ENCODE measurements around the gene TMEM176A. TPM values are rescaled to one million over a fixed set of nuclear protein-coding genes. Genes with fewer than 3 reads are reported as not detected.

Gene TMEM176A
- total and polyA plus RNA-seq, 4 experiments from 2014 or later, result 0.26 to 2.6 (median 1.1) TPM; not detected in 1

GRCh38 chr7:150849204-150849775, 48.7 kb downstream of the TMEM176A start:
- intact Hi-C loops (cut with micrococcal nuclease), result no loop called here
- Mint-ChIP-seq H3K4me3 (no peak overlapping the region), H3K27ac (no peak overlapping the region), H3K36me3 (no peaks in the 10 kb centered on the region), H3K9me3 (no peaks in the 10 kb centered on the region), H3K4me1 (peaks cover 0 to 6% (median 0%) of the 10 kb centered on the region in 4 donors), H3K27me3 (peaks cover 17 to 23% of the 10 kb centered on the region in 2 donors)
- ChIA-PET CTCF (ENCODE audit: partially characterized antibody) (no interaction called here), POLR2A (ENCODE audit: partially characterized antibody) (no interaction called here)
- Histone ChIP-seq H3K27ac (ENCODE audit: low read depth, low read length) (no peak overlapping the region), H3K27me3 (ENCODE audit: insufficient read depth, low read length) (peaks cover 7% of the 10 kb centered on the region), H3K4me1 (ENCODE audit: insufficient read depth, low read length) (no peaks in the 10 kb centered on the region), H3K4me3 (ENCODE audit: low read length in 2 of 2) (no peak overlapping the region), H3K9me3 (ENCODE audit: control insufficient read depth in 1 of 2, low read length in 2 of 2) (no peaks in the 10 kb centered on the region), H3K36me3 (ENCODE audit: insufficient read depth, low read length) (no peaks in the 10 kb centered on the region)
- no peak for DNase-seq

GRCh38 chr7:150850273-150850672, 49.7 kb downstream of the TMEM176A start:
- Mint-ChIP-seq H3K36me3 (no peaks in the 10 kb centered on the region), H3K27ac (no peak overlapping the region), H3K27me3 (peaks cover 20 to 25% of the 10 kb centered on the region in 2 donors), H3K4me1 (peaks cover 0 to 6% (median 0%) of the 10 kb centered on the region in 4 donors), H3K4me3 (no peak overlapping the region), H3K9me3 (no peaks in the 10 kb centered on the region)
- Histone ChIP-seq H3K4me3 (ENCODE audit: low read length in 2 of 2) (no peak overlapping the region), H3K27ac (ENCODE audit: low read depth, low read length) (no peak overlapping the region), H3K36me3 (ENCODE audit: insufficient read depth, low read length) (no peaks in the 10 kb centered on the region), H3K4me1 (ENCODE audit: insufficient read depth, low read length) (no peaks in the 10 kb centered on the region), H3K27me3 (ENCODE audit: insufficient read depth, low read length) (peaks cover 7% of the 10 kb centered on the region), H3K9me3 (ENCODE audit: control insufficient read depth in 1 of 2, low read length in 2 of 2) (no peaks in the 10 kb centered on the region)
- intact Hi-C loops (cut with micrococcal nuclease), result no loop called here
- no peak for DNase-seq
- ChIA-PET POLR2A (ENCODE audit: partially characterized antibody) (no interaction called here), CTCF (ENCODE audit: partially characterized antibody) (no interaction called here)

DNA sequence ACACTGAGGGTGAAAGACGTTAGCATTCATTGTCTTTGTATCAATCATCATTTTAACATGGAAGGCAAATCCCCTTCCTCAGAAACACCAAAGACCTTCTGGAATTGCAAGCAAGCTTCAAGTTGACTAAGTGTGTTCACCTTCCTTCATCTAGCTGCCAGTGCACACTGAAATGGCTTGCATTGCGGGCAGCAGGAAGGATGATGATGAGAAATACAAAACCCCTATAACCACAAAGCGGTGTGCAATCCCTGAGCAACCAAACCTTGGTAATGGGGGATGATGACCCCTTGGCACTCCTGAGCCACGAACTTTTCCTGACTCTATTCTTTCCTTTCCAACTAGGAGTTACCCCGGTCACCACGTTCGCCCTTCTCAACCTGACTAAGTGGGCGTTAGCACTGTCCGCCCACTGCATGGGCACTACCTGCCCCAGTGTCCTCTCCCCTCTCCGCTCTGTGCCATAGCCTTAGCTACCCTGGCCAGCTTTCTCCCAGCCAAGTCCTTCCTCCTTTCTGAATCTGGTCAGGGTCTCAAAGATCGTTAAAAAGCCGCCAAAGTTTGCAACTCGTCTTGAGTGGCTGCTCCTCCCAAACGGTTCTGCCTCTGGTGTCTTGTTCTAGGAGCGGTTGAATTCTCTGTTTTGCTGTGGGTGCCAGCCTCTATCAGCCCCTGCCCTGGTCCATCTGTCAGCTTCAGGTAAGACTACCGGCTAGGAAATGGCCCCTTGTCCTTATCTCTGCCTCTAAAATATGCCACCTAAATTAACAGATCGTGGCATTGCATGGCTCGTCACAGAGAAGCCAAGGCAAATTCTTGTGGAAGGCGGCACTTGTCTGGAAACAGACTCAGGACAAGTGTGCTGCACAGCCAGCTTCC, 51.2 kb downstream of the TMEM176A start:
- peaks cover 0 to 6% (median 0%) of the 10 kb centered on the region in 4 donors for H3K4me1 Mint-ChIP-seq
- no peak for DNase-seq
- no peak overlapping the region for H3K27ac Mint-ChIP-seq
- no peaks in the 10 kb centered on the region for H3K9me3 Mint-ChIP-seq
- intact Hi-C loops (cut with micrococcal nuclease), result no loop called here
- Histone ChIP-seq H3K36me3 (ENCODE audit: insufficient read depth, low read length) (no peaks in the 10 kb centered on the region), H3K9me3 (ENCODE audit: control insufficient read depth in 1 of 2, low read length in 2 of 2) (no peaks in the 10 kb centered on the region), H3K27me3 (ENCODE audit: insufficient read depth, low read length) (peaks cover 7% of the 10 kb centered on the region), H3K4me1 (ENCODE audit: insufficient read depth, low read length) (no peaks in the 10 kb centered on the region), H3K4me3 (ENCODE audit: low read length in 2 of 2) (no peak overlapping the region), H3K27ac (ENCODE audit: low read depth, low read length) (no peak overlapping the region)
- CTCF ChIA-PET (ENCODE audit: partially characterized antibody), result interaction anchor here (0.7 kb wide), 1 partner anchor 46 kb away, joined by 3 read pairs; no protein-coding TSS in a partner anchor
- peak overlapping the region in 1 of 8 donors; percentile 7 for H3K4me3 Mint-ChIP-seq
- H3K27me3 Mint-ChIP-seq, result peaks cover 24 to 25% of the 10 kb centered on the region in 2 donors
- POLR2A ChIA-PET (ENCODE audit: partially characterized antibody), result no interaction called here
- H3K36me3 Mint-ChIP-seq, result no peaks in the 10 kb centered on the region

- H3K9me3 ChIP-seq (ENCODE audit: control insufficient read depth in 1 of 2, low read length in 2 of 2), result no peaks in the 10 kb centered on the region
- Mint-ChIP-seq H3K9me3 (no peaks in the 10 kb centered on the region), H3K36me3 (no peaks in the 10 kb centered on the region), H3K27ac (no peak within 1 kb of the TSS), H3K4me1 (peaks cover 0 to 6% (median 0%) of the 10 kb centered on the region in 4 donors), H3K27me3 (peaks cover 24 to 27% of the 10 kb centered on the region in 2 donors), H3K4me3 (peak within 1 kb of the TSS in 1 of 8 donors; percentile 7)
- H3K36me3 ChIP-seq (ENCODE audit: insufficient read depth, low read length), result no peaks in the 10 kb centered on the region
- no peak for DNase-seq
- no peak within 1 kb of the TSS for H3K27ac ChIP-seq (ENCODE audit: low read depth, low read length)
- ChIA-PET CTCF (ENCODE audit: partially characterized antibody) (interaction anchor here (0.7 kb wide), 1 partner anchor 46 kb away, joined by 3 read pairs; no protein-coding TSS in a partner anchor), POLR2A (ENCODE audit: partially characterized antibody) (no interaction called here)
- no peaks in the 10 kb centered on the region for H3K4me1 ChIP-seq (ENCODE audit: insufficient read depth, low read length)
- H3K4me3 ChIP-seq (ENCODE audit: low read length in 2 of 2), result no peak within 1 kb of the TSS
- peaks cover 7% of the 10 kb centered on the region for H3K27me3 ChIP-seq (ENCODE audit: insufficient read depth, low read length)
- intact Hi-C loops (cut with micrococcal nuclease), result no loop called here
Measured at GRCh38 chr7:150852371-150852905, 51.9 kb downstream of the TMEM176A start, which contains the start of gene AOC1. Gene AOC1 (plus strand): TSS chr7:150852517. CDS start chr7:150856471, 3,954 bp downstream.

- Histone ChIP-seq H3K36me3 (ENCODE audit: insufficient read depth, low read length) (no peaks in the 10 kb centered on the region), H3K27me3 (ENCODE audit: insufficient read depth, low read length) (peaks cover 7% of the 10 kb centered on the region), H3K4me1 (ENCODE audit: insufficient read depth, low read length) (no peaks in the 10 kb centered on the region), H3K9me3 (ENCODE audit: control insufficient read depth in 1 of 2, low read length in 2 of 2) (no peaks in the 10 kb centered on the region), H3K27ac (ENCODE audit: low read depth, low read length) (no peak overlapping the region), H3K4me3 (ENCODE audit: low read length in 2 of 2) (no peak overlapping the region)
- Mint-ChIP-seq H3K4me3 (no peak overlapping the region), H3K27me3 (peaks cover 24 to 27% of the 10 kb centered on the region in 2 donors), H3K36me3 (no peaks in the 10 kb centered on the region), H3K9me3 (no peaks in the 10 kb centered on the region), H3K4me1 (peaks cover 0 to 6% (median 0%) of the 10 kb centered on the region in 4 donors), H3K27ac (no peak overlapping the region)
- ChIA-PET POLR2A (ENCODE audit: partially characterized antibody) (no interaction called here), CTCF (ENCODE audit: partially characterized antibody) (no interaction called here)
- DNase-seq, result no peak
- intact Hi-C loops (cut with micrococcal nuclease), result no loop called here
Measured at GRCh38 chr7:150854066-150855000, 53.8 kb downstream of the TMEM176A start.
